Measurements from ENCODE around the gene URB1.
"Not testable (repeated sequence)": the region's sequence is repeated elsewhere in the genome, so short reads cannot be mapped to it uniquely, and the experiment has no call there.

URB1 gene

DNA sequence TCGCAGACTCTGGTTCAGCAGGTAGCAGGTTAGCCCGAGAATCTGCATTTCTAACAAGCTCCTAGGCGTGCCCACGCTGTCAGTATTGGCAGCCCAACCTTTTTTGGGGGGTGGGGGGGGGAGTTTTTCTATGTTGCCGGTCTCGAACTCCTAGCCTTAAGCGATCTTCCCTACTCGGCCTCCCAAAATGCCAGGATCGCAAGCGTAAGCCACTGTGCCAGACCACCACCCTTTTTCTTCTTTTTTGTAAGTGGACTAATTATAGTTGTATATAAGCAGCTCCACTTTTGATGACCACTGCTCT, 113.5 kb downstream of the URB1 start:
- no peak for DNase-seq

DNA sequence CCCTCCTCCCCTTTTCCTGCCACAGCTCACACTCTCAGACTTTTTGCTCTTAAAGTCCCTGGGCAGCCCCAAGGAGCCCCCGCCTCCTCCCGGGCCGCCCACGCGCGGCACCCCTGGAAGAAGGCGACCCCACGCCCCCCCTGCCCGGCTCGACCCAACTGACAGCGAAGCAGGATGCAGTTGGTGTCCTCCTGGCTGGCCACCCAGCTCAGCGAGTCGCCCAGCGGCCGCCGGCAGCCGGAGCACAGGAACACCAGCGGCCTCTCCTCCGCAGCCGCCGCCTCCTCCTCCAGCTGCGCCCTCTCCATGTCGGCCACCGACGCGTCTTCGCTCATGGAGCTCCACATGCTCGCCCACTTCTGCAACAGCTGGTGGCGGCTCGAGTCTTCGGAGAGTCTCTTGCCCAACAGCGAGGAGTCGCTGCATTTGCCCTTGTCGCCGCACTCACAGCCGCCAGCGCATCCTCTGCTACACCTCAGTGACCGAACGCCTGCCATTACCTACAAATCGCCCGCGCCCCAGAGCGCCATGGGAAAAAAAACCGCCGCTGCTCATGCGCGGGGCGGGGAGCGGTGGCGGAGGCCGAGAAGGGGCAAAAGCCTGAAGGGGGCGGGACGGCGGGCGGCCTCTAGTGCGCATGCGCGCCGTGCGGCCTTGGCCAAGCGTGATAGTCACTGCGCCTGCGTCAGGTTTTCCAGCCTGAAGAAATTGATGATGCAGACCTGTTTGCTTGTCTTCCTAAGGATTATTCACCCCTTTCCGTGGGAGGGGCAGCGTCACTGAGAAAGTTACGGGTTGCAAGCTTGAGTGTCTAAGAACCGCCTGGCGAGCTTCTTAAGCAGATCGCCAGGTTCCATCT, 114.1 kb downstream of the URB1 start, which contains the start of gene MIS18A:
MIS18A (minus strand) TSS at position 532 of the 859 bp plus-strand sequence; CDS start at position 497, 35 bp downstream.
- DNase-seq = peak; percentile 56

DNA sequence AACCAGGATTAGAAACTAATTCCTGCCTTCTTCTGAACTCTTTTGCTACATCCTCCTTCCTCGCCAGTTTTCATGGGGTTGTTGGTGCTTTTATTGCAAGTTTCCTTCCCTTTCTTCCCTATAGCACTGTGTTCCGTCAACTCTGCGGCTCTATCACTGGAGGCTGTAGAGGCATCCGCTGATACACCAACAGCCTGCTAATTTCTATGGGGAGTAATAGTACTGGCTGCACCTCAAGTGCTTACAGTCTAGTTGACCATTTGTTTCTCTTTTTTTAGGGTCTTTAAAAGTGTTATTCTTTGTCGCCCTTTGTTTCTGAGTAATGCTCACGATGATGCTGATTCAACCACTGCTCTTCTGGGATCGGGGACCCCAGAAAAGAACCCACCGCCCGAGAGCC, 114.7 kb downstream of the URB1 start:
- DNase-seq = no peak

DNA sequence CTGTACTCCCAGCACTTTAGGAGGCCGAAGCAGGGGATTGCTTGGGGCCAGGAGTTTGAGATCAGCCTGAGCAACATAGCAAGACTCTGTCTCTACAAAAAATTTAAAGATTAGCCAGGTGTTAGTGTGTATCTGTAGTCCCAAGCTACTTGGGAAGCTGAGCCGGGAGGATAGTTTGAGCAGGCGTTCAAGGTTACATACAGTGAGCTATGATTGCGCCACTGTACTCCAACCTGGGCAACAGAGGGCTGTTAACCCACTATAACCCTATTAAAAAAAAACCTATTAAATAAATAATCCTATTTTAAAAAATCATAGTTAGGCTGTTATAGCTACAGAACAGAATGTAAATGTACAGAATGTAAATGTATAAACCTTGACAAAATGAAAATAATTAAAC, 116.1 kb downstream of the URB1 start:
- DNase-seq = no peak

DNA sequence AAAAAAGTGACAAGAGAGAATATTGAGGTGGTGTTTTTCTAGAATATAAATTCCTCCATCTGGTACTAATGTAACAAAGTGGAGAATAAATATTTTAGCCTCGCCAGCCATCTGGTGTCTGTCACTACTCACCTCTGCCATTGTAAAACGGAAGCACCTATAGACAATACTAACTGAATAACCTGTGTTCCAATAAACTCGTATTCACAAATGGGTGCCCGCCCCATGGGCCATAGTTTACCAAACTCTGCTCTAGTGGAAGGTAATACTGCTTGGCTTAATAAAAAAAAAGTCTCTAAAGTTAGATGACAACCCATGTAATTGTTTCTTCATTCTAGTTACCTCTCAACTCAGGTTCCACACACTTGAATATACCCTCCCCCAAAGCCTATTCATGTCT, 122.1 kb downstream of the URB1 start:
- no peak for DNase-seq

DNA sequence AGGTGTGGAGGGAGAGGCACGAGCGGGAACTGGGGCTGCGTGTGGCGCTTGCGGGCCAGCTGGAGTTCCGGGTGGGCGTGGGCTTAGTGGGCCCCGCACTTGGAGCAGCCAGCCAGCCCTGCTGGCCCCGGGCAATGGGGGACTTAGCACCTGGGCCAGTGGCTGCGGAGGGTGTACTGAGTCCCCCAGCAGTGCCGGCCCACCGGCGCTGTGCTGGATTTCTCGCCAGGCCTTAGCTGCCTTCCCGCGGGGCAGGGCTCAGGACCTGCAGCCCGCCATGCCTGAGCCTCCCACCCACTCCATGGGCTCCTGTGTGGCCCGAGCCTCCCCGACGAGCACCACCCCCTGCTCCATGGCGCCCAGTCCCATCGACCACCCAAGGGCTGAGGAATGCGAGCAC, 127.5 kb downstream of the URB1 start:
- DNase-seq = not testable (repeated sequence)

DNA sequence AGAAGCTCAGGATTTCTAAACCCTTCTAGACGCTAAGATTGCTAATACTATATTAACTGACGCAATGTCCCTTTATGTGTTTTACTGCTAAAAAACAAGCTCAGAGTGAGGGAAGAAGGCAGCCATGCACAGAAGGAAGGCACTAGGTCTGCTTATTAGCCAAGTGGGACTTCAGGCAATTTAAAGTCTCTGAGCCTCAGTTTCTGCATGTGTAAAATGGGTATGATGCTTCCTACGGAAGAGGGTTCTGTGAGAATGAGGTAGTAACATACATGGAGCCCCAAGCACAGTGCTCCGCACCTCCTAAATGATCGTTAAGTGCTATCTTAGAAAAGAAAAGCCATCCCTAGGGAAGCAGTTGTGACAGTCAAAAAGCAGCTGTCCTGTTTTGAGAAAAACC, 130.9 kb downstream of the URB1 start:
- DNase-seq = no peak
